ENCODE data around the gene WFDC1. TPM values are rescaled to one million over a fixed set of nuclear protein-coding genes. Genes with fewer than 3 reads are reported as not detected.

The WFDC1 gene
- polyA plus RNA-seq, 1 of the 3 experiments (the other 2 are of a cell fraction) = 0.03 TPM

GRCh38 chr16:84274515-84274914 is 20.2 kb upstream of the WFDC1 start:
- Histone ChIP-seq H3K4me3 (ENCODE audit: low read depth in 2 of 2, low read length in 1 of 2) (no peak overlapping the region), H3K36me3 (replicated peaks in 1 of 2; ENCODE audit: control insufficient read depth in 1 of 2, insufficient read depth in 2 of 2, low read length in 1 of 2) (no peaks in the 10 kb centered on the region), H3K27ac (ENCODE audit: low read depth in 2 of 2, low read length in 1 of 2) (no peak overlapping the region), H2AFZ (ENCODE audit: low read depth) (no peak overlapping the region), H3K9ac (no peak overlapping the region), H3K27me3 (ENCODE audit: insufficient read depth) (no peaks in the 10 kb centered on the region), H3F3A (replicated peaks; ENCODE audit: insufficient read depth) (no peaks in the 10 kb centered on the region), H3K4me2 (no peak overlapping the region), H3K9me2 (no peaks in the 10 kb centered on the region), H4K20me1 (ENCODE audit: insufficient read depth) (no peaks in the 10 kb centered on the region), H3K4me1 (ENCODE audit: control insufficient read depth in 1 of 2, insufficient read depth in 2 of 2, low read depth in 1 of 2, low read length in 1 of 2) (no peaks in the 10 kb centered on the region; a peak in 1 of 4 replicates), H3K79me2 (ENCODE audit: insufficient read depth) (no peaks in the 10 kb centered on the region), H3K9me3 (no peaks in the 10 kb centered on the region)
- TF ChIP-seq RCOR1 (IDR thresholded peaks at IDR 0.05; ENCODE audit: low read length) (no peak), RFX5 (IDR thresholded peaks at IDR 0.05; ENCODE audit: low read length) (no peak), NRF1 (IDR thresholded peaks at IDR 0.05; ENCODE audit: low read depth, low read length) (no peak)
- ChIA-PET CTCF (interaction anchor here (4.3 kb wide), 1 partner anchor 209 kb away, joined by 67 read pairs; no protein-coding TSS in a partner anchor), POLR2A (no interaction called here)
- 72% methylated on average over 9 of the region's 9 CpGs for WGBS (ENCODE audit: low lambda C conversion rate)
- DNase-seq = no peak

- no peaks in the 10 kb centered on the region for H4K20me1 ChIP-seq (ENCODE audit: insufficient read depth)
- H3K4me2 ChIP-seq = no peak overlapping the region
- H3K27ac ChIP-seq (ENCODE audit: low read depth in 2 of 2, low read length in 1 of 2) = no peak overlapping the region
- DNase-seq = no peak
- H3K27me3 ChIP-seq (ENCODE audit: insufficient read depth) = no peaks in the 10 kb centered on the region
- no peak overlapping the region for H3K9ac ChIP-seq
- no peaks in the 10 kb centered on the region for H3K79me2 ChIP-seq (ENCODE audit: insufficient read depth)
- no peaks in the 10 kb centered on the region for H3K36me3 ChIP-seq (replicated peaks in 1 of 2; ENCODE audit: control insufficient read depth in 1 of 2, insufficient read depth in 2 of 2, low read length in 1 of 2)
- ChIA-PET CTCF (interaction anchor here (1.2 to 4.3 kb wide), 3 partner anchors 31 to 208 kb away, joined by 6 to 67 read pairs (median 53); no protein-coding TSS in a partner anchor), POLR2A (no interaction called here)
- H3K4me3 ChIP-seq (ENCODE audit: low read depth in 2 of 2, low read length in 1 of 2) = no peak overlapping the region
- WGBS (ENCODE audit: low lambda C conversion rate) = 32% methylated on average over 6 of the region's 6 CpGs
- H3K9me3 ChIP-seq = no peaks in the 10 kb centered on the region
- H3K9me2 ChIP-seq = no peaks in the 10 kb centered on the region
- no peak for TF ChIP-seq POLR2AphosphoS5 (IDR thresholded peaks at IDR 0.05; ENCODE audit: low read depth, low read length)
- TF ChIP-seq RAD21 (IDR thresholded peaks at IDR 0.05; ENCODE audit: low read length) = no peak
- TF ChIP-seq RFX5 (IDR thresholded peaks at IDR 0.05; ENCODE audit: low read length) = no peak
- TF ChIP-seq, protein P1, sequence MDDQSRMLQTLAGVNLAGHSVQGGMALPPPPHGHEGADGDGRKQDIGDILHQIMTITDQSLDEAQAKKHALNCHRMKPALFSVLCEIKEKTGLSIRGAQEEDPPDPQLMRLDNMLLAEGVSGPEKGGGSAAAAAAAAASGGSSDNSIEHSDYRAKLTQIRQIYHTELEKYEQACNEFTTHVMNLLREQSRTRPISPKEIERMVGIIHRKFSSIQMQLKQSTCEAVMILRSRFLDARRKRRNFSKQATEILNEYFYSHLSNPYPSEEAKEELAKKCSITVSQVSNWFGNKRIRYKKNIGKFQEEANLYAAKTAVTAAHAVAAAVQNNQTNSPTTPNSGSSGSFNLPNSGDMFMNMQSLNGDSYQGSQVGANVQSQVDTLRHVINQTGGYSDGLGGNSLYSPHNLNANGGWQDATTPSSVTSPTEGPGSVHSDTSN (IDR thresholded peaks at IDR 0.05) = no peak
- TF ChIP-seq CHD2 (IDR thresholded peaks at IDR 0.05; ENCODE audit: low read length, partially characterized antibody) = no peak
- TF ChIP-seq USF2 (IDR thresholded peaks at IDR 0.05; ENCODE audit: borderline replicate concordance, low read depth, low read length) = no peak
- no peak for TF ChIP-seq EZH2phosphoT487 (IDR thresholded peaks at IDR 0.05; ENCODE audit: borderline replicate concordance, low read depth)
- no peak for TF ChIP-seq TAF1 (IDR thresholded peaks at IDR 0.05; ENCODE audit: borderline replicate concordance, low read depth, low read length)
- no peaks in the 10 kb centered on the region for H3F3A ChIP-seq (replicated peaks; ENCODE audit: insufficient read depth)
- no peaks in the 10 kb centered on the region; a peak in 1 of 4 replicates for H3K4me1 ChIP-seq (ENCODE audit: control insufficient read depth in 1 of 2, insufficient read depth in 2 of 2, low read depth in 1 of 2, low read length in 1 of 2)
- H2AFZ ChIP-seq (ENCODE audit: low read depth) = 0 out of 2 replicates have a peak overlapping the region, but pooled peaks have one; percentile 6
Measured at GRCh38 chr16:84275585-84276151, 19.0 kb upstream of the WFDC1 start.
